H1 (cell line): ENCODE measurements around the gene AFAP1L2.

ENCODE experiments used
- BACH1 ChIP-seq: IDR thresholded peaks from 2 replicates; pipeline ENCODE4 v1.6.1; 2012; ENCODE audit warnings: low read length, improper control_type of control experiment
- BCL11A ChIP-seq, 2 experiments: IDR thresholded peaks; one replicate each; pipeline ENCODE4 v1.6.1; 2011; ENCODE audit warnings: low read depth in 2 of 2, low read length in 2 of 2, mild to moderate bottlenecking in 2 of 2
- CBX8 ChIP-seq: fragments of 300-800, 300-1000 bp; sonication (generic); IDR thresholded peaks from 2 replicates; pipeline ENCODE4 v1.7.1; 2016; ENCODE audit warnings: low read depth, low read length, borderline replicate concordance
- CTCF ChIP-seq, 3 experiments: IDR thresholded peaks; 1 replicate in 2 of 3; 2 replicates in 1 of 3; pipeline versions ENCODE4 v1.5.1 to v1.6.1; 2011; ENCODE audit warnings: low read length in 3 of 3, mild to moderate bottlenecking in 3 of 3, inconsistent platforms in 2 of 3, low read depth in 1 of 3, moderate library complexity in 1 of 3; ENCODE audit not compliant: insufficient read depth in 1 of 3; ENCODE audit errors: control extremely low read depth in 1 of 3
- EZH2 ChIP-seq: fragments of 200-600 bp; sonication (generic); IDR thresholded peaks from 2 replicates; pipeline ENCODE4 v1.7.1; 2012; ENCODE audit warnings: low read depth, mild to moderate bottlenecking, moderate library complexity, low read length, inconsistent platforms; ENCODE audit not compliant: severe bottlenecking
- HDAC2 ChIP-seq, 2 experiments: fragments of 300-600 bp in 1 of 2; sonication (generic) in 1 of 2; IDR thresholded peaks; 2 replicates each; pipeline ENCODE4 v1.6.1; 2011 to 2012; ENCODE audit warnings: low read depth in 2 of 2, low read length in 2 of 2, mild to moderate bottlenecking in 2 of 2, moderate library complexity in 2 of 2, borderline replicate concordance in 1 of 2, inconsistent platforms in 1 of 2
- PHF8 ChIP-seq: fragments of 200-600 bp; sonication (generic); conservative IDR thresholded peaks from 2 replicates; pipeline ENCODE4 v1.7.1; 2012; ENCODE audit warnings: low read depth, mild to moderate bottlenecking, inconsistent platforms, low read length, moderate library complexity
- POLR2A ChIP-seq, 2 experiments: IDR thresholded peaks; 1 replicate in 1 of 2; 2 replicates in 1 of 2; pipeline ENCODE4 v1.6.1; 2011; ENCODE audit warnings: low read depth in 2 of 2, low read length in 2 of 2, mild to moderate bottlenecking in 2 of 2; ENCODE audit errors: control extremely low read depth in 1 of 2
- POLR2AphosphoS5 ChIP-seq: IDR thresholded peaks from 2 replicates; pipeline ENCODE4 v1.6.1; 2011; ENCODE audit warnings: low read depth, low read length
- RNF2 ChIP-seq: fragments of 200-900, 300-1000 bp; sonication (generic); IDR thresholded peaks from 2 replicates; pipeline ENCODE4 v1.7.1; 2016; ENCODE audit warnings: borderline replicate concordance, low read depth, mild to moderate bottlenecking, antibody characterized with exemption, low read length; ENCODE audit not compliant: poor library complexity, severe bottlenecking; ENCODE audit errors: missing control alignments
- SP2 ChIP-seq: IDR thresholded peaks from 2 replicates; pipeline ENCODE4 v1.6.1; 2012; ENCODE audit warnings: mild to moderate bottlenecking, low read length, inconsistent platforms
- SUZ12 ChIP-seq: fragments of 200-600 bp; sonication (generic); IDR thresholded peaks from 2 replicates; pipeline ENCODE4 v1.6.1; 2012; ENCODE audit warnings: mild to moderate bottlenecking, inconsistent platforms, low read length, moderate library complexity, mixed read lengths
- YY1 ChIP-seq: IDR thresholded peaks from 2 replicates; pipeline ENCODE4 v1.6.1; 2011; ENCODE audit warnings: low read depth, mild to moderate bottlenecking, low read length

DNA sequence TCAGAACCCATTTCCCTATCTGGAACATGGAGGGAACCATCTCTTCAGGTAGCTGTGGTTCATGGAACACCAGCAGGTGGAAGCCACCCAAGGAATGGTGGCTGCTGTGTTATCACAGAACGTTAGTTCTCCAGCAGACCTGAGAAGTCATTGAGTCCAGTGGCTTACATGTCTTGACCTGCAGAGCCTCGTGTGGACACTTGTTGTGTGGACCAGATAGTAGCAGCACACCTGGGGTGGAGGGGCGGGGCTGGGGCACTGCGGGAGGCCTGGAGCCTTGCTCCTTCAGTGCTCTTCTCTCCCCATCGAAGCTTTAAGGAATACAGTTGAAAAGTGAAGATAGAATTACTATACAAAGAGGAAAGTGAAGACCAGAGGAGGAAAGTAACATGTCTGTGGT, 122.8 kb downstream of the AFAP1L2 start:
- TF ChIP-seq BACH1 (no peak), YY1 (no peak), POLR2AphosphoS5 (no peak), CTCF (IDR thresholded peaks at IDR 0.05; ENCODE audit: control extremely low read depth in 1 of 3, insufficient read depth in 1 of 3, low read depth in 1 of 3, low read length in 3 of 3) (peak; percentile 10 to 25 (median 25); a peak in 3 of 4 replicates), SUZ12 (no peak), EZH2 (no peak), CBX8 (no peak), SP2 (no peak), PHF8 (no peak), RNF2 (no peak), POLR2A (IDR thresholded peaks at IDR 0.05; ENCODE audit: control extremely low read depth in 1 of 2, low read depth in 2 of 2, low read length in 2 of 2) (no peak), HDAC2 (IDR thresholded peaks at IDR 0.05; ENCODE audit: borderline replicate concordance in 1 of 2, low read depth in 2 of 2, low read length in 2 of 2) (no peak), BCL11A (IDR thresholded peaks at IDR 0.05; ENCODE audit: low read depth in 2 of 2, low read length in 2 of 2) (no peak)
